HG02678 (cell line): ENCODE measurements around the gene ATP13A5.

ENCODE experiments used
- ATAC-seq: cut with Tn5 transposase; IDR thresholded peaks from one replicate; pipeline ENCODE4 v1.9.1; 2021; ENCODE audit warnings: mild to moderate bottlenecking, moderate library complexity; ENCODE audit not compliant: unreplicated experiment

The ATP13A5 gene, protein sequence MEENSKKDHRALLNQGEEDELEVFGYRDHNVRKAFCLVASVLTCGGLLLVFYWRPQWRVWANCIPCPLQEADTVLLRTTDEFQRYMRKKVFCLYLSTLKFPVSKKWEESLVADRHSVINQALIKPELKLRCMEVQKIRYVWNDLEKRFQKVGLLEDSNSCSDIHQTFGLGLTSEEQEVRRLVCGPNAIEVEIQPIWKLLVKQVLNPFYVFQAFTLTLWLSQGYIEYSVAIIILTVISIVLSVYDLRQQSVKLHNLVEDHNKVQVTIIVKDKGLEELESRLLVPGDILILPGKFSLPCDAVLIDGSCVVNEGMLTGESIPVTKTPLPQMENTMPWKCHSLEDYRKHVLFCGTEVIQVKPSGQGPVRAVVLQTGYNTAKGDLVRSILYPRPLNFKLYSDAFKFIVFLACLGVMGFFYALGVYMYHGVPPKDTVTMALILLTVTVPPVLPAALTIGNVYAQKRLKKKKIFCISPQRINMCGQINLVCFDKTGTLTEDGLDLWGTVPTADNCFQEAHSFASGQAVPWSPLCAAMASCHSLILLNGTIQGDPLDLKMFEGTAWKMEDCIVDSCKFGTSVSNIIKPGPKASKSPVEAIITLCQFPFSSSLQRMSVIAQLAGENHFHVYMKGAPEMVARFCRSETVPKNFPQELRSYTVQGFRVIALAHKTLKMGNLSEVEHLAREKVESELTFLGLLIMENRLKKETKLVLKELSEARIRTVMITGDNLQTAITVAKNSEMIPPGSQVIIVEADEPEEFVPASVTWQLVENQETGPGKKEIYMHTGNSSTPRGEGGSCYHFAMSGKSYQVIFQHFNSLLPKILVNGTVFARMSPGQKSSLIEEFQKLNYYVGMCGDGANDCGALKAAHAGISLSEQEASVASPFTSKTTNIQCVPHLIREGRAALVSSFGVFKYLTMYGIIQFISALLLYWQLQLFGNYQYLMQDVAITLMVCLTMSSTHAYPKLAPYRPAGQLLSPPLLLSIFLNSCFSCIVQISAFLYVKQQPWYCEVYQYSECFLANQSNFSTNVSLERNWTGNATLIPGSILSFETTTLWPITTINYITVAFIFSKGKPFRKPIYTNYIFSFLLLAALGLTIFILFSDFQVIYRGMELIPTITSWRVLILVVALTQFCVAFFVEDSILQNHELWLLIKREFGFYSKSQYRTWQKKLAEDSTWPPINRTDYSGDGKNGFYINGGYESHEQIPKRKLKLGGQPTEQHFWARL

DNA sequence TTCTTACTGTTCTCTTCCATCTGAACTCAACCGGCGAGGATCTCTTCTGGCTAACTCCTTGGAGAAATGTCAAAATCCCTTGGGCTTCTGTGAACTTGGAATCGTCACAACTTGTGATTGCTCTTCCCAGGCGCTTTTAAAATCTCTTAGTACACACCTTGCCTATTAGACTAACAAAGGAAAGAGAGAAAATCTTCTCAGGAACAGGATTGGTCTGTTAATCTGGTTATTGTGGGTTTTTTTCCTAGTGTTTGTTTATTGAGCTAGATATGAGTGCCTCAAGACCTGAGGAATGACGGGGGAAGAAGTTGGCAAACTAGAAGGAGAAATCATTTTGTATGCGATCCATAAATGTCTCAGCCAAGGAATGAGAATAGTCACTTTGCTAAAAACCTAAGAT, at the start of gene ATP13A5:
TSS of gene ATP13A5 (minus strand) at position 48 of the 400 bp plus-strand sequence. CDS start at position 20, 28 bp downstream.
- no peak for ATAC-seq

DNA sequence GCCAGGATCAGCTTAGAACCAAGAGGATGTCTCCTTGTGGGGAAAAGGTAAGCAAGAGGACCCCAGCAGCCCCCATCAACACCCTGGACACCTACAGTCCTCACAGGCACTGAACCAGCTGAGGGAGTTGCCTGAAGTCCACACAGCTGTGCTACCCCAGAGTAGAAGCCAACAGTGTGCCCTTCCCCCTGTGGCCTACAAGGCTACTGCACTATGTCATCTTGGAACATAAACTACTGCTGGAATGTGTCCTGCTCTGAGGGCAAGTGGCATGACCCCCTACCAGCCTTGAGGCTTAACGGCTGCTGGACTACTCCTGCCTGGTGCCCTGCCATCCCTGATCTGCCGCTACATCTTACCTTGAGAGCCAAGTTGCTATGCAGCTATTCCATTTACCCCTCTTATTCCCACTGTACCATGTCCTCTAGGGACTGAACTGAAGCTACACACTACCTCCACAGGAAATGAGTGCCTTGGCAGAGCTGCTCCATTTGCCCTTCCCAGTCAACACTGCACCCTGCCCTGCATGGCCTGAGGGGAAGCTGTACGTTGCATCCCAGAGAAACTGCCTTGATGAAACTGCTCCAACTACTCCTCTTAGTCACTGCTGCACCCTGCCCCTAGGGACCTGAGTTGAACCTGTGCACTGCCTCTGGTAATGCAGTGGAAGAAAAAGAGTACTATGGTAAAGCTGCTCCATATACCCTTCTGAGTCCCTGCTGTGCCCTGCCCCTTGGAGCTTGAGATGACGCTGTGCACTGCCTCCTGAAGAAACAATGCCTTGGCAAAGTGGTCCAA, 40.2 kb upstream of the ATP13A5 start:
- ATAC-seq = no peak

DNA sequence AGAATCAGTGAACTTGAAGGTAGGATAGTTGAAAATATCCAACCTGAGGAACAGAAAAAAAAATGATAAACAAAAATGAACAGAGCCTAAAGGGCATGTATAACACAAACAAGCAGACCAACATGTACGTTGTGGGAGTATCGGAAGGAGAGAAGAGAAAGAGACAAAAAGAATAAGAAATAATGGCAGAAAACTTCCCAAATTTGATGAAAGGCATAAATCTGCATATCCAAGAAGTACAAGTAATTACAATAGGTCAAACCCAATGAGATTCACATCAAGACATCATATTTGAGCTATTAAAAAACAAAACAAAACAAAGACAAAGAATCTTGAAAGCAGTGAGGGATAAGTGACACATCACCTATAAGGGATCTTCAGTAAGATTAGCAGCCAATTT, 38.1 kb upstream of the ATP13A5 start:
- no peak for ATAC-seq

DNA sequence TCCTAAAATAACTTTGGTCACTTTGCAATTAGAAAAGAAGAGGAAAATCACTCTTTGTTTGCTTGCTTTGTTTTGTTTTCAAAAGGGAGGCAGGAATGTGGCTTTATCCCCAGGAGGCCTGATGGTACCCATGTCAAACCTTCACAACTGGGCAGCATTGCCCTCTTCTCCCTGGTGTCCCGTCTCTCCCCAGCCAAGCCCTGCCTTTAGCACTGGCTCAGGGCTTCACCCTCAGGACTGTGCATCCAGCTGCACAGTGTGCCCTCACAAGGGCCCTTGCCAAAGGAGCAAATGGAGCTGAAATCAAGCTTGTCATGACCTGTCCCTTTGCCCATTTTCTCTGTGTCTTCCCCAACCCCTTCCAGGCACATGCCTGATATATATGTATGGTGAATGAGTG, 29.1 kb upstream of the ATP13A5 start:
- no peak for ATAC-seq

DNA sequence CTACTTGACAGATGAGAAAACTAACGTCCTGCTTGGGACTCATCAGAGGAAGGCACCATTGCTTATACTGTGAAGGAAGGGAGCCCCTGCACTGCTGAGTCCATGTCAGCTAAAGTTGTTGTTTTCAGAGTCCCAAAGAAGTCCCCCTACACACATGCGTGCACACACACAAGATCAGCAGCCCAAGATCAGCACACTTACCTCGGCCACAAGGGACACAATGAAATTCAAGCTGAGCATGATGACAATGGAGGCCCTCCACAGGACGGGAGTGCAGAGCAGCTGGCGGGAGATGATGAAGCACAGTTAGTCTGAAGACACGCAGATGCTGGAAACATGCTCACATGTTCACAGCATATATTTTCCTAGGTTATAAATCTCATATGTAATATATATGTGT, 28.6 kb upstream of the ATP13A5 start:
- ATAC-seq = no peak

DNA sequence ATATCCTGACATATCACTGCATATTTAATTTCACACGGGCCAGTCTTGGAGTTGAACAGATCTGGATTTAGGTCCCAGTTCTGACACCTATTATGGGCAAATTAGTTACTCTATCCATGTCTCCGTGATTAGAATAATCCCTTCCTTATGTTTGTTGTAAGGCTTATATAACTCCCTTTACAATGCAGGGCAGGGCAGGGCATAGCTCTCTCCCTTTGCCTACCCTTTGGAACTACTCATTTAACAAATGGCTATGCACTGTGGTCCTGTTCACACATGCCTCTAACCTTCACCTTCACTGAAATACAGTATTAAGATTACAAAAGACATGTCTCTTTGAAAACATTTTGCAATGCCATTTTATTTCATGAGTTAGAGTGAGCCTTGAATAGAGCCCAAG, 24.8 kb upstream of the ATP13A5 start:
- no peak for ATAC-seq

DNA sequence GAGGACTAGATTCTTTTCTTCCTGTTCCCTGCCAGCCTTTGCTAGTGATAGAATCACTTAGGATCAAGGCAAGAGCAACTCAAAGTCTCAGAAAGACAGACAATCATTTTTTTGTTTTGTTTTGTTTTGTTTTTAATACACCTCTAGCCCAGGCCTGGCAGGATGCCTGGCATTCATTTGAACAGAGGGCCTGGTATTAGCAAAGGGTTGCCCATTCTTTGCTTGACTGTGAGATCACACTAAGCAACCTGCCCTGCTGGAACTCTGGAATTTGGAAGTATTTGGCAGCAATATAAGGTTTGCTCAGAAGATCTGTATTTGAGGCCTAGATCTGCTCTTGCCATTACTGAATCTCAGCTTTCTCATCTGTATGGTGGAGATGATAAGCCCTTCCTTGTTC, 21.8 kb upstream of the ATP13A5 start:
- ATAC-seq = no peak

DNA sequence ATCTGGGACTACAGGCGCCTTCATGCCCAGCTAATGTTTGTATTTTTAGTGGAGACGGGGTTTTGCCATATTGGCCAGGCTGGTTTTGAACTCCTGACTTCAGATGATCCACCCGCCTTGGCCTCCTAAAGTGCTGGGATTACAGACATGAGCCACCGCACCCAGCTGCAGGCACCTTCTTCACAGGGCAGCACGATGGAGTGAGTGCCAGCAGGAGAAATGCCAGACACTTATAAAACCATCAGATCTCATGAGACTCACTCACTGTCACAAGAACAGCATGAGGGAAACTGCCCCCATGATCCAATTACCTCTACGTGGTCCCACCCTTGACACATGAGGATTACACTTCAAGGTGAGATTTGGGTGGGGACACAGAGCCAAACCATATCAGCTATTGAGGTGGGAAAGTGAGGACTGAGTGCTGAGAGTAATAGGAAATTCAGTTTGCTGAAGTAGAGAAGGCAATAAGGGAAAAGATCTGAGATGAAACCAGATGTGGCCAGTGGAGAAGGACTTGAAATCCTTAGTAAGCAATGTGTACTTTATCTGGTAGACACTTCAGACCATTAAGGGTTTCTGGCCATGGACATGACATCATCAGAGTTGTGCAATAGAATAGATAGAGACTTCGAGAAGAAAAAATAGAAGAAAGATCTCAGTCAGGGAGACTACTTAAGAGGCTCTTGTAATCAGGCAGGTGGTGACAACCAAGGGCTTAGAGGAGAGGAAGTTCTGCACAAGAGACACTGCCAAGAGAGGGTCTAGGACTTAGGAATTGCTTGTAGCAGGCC, 18.1 kb upstream of the ATP13A5 start:
- no peak for ATAC-seq

DNA sequence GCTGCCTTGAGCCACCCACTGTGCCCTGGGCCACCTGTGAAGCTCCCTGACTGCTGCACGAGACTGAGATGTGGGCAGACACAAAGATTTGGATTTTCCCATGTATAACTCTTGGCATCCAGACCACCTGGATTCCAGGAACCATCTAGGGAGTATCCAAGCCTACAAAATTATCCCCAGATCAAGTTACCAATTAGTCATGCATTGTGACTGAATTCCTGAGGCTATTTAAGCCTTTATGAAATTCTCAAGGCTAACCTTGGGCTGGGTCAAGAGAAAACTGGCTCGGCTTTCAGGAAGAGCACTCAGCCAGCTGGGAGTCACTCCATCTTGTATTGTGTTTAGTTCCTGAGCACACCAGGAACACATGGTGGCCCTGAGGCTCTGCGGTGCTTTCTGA, 13.3 kb upstream of the ATP13A5 start:
- no peak for ATAC-seq

DNA sequence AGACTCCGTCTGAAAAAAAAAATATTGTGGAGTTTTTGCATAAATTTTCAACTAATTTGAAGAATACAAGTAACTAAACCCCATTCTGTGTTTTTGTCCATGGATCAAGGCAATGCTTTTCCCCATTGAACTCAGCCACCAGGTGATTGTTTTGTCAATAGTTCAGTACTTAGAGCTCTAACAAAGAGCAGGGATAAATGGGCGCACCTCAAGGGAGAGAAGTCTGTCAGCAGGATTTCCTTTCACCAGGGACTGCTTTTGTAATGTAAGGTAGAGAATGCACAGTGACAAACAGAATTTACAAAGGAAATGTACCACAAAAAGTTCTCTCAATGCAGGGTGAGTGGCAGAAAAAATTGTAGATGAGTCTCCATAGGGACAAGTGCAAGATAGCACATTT, 10.8 kb upstream of the ATP13A5 start:
- ATAC-seq = no peak

DNA sequence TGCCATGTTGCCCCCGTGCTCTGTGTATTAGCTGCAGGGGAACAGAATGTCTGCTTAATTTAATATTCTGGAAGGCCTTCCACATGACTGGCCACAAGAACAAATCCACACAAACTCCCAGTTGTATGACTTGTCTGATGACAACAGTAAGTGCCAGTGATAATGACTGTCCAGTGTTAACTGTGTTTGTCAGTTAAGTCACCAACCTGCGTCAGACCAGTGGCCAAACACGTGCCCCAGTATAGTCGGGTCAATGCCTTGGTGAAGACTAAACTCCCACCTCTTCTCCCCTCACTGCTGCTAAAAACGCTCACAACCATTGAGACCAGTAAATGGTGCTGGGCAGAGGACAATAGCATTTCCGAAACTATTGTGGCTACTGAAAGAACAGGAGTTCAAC, 9.8 kb upstream of the ATP13A5 start:
- ATAC-seq = no peak

DNA sequence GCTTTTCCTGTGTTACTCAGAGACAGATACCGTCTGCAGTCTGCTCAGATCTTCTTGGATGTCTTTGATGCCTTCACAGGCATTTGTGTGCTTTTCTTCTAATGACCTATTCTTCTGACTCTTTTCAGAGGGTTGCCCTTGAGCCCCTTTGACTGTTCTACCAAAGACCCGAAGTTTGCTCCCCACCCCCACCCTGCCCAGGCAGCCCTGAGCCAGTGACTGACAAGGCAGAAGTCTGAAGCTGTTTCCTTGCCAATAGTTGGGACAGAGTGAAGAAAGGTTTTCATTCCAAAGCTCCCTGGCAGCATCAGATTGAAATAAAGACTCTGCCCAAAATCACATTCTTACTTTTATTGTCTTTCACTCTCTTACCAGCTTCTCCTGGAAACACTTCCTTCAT, 9.0 kb upstream of the ATP13A5 start:
- no peak for ATAC-seq

DNA sequence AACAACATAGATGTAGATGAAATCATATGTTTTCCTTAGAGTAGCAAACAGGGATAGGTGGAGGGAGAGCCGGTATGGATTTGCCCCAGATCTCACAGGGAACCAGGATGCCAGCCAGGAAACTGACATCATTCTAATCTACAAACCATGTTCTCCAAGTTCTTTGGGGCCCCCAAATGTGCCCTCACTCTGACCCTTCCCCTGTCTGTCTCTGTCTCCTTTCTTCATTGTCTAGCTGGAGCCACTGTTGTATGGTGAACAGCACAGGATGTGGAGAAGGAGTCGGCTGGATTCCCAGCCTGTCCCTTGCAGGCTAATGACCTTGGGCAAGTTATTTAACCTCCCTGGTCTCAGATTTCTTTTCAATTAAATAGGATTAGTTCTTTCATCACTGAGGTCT, 962 bp downstream of the ATP13A5 start:
- ATAC-seq = no peak

DNA sequence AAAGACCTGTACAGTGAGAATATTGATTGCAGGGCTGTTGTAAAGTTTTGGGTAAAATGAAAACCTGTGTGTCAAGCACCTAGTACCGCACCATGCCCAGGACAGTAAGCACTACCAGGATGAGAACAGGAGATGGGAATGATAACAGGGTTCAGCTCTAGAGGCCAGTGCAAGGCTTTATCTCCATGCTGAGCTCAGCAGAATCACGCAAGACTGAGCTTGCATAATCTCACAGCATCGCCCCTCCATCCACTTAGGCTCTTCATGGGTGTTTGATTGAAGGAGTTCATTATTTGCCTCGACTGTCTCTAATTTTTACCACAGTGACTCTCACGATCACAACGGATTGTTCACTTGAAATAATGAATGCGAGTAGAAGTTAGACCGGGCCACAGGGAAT, 2.9 kb downstream of the ATP13A5 start:
- ATAC-seq = no peak

DNA sequence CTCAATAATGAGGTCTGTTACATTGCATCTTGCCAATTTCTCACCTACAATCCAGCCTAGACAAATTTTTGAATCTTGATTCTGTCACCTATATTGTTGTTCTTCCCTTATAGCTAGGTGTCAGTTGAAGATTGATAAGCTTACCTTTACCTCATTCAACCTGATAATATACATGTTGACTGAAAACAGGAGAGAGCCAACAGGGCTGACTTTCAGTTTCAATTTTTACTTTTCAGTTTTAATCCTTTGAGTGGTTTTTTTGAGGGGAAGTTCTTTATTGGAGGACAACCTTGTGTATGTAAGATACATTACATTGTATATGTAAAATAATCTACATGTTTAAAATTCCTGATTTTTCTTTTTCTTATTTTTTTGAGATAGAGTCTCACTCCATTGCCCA, 5.8 kb downstream of the ATP13A5 start:
- peak; percentile 67 for ATAC-seq

DNA sequence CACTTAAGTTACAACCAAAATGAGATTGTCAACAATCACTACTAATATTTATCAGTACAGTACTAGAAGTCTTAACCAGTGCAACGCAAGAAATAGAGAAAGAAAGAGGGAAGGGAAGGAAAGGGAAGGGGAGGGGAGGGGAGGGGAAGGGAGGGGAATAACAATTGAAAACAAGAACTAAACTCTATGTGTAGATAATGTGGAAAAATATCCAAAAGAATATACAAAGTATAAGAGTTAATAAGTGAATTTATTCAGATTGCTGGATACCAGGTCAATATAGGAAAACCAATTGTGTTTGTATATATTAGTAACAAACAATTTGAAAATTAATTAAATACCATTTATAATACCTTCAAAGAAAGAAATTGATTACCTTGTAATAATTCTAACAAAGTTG, 10.7 kb downstream of the ATP13A5 start:
- no peak for ATAC-seq

DNA sequence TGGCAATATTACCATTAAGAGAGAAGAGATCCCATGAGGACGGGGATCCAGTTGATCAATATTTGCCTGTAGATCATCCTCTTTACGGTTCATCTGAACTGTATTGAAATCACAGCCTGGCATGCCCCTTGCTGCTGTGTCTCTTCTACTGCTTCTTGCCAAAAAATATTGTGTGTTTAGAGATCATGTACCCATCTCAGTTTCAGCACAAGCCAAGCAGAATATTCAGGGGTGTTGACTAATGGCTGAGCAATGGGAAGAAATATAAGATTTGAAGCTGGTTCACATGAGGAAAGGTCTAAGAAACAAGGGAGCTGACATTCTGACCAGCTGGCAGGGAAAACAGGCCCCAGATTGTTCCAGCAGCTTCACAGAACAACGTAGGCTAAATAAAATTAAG, 21.3 kb downstream of the ATP13A5 start:
- ATAC-seq = no peak

DNA sequence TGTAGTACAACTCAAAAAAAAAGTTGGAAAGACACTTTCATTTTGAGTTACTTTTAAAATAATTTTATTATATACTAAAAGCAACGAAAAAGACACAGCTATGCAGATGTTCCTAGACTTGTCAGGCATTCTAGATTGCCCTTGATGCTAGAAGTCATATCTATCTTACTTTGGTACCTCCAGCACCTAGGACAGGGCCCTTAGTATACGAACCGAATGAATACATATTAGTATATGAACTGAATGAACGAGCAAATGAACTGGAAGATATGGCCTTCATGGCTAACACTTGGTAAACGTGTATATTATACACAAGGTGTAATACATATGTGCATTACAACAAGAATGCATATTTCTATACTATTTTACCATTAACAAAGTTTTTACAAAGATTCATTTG, 24.1 kb downstream of the ATP13A5 start:
- no peak for ATAC-seq

DNA sequence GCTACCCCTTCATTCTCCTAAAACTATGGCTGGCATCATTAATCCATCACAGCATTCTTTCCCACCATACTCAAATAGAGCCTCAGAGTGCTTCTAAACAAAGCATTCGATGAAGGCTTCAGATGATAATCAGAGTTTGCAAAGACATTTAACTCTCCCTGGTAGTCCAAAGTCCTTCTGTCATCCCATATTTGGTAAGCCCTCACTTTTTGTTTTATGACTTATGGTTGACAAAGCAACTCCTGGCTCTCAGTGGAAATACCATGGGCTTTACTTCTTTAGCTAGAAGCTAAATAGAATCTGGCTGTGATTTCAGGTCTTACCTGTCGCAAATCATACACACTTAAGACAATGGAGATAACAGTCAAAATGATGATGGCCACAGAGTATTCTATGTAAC, 27.8 kb downstream of the ATP13A5 start:
- ATAC-seq = no peak

DNA sequence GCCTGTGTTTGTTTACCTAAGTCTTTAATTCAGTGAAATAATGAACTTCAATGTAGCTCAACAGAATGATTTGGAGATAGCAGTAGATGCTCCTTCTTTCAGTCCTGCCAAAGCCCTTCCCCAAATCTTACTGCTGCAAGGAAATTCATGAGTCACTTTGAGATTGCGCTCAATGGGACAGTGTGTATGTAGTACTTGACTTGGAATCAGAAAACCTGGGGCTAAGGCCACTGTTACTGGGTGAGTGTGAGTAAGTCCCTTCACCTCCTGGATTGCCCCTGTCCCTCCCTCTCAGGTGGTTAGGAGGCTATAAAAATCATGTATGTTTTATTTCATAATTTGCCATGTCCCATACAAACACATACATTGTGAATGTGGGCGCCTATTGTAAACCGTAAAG, 29.9 kb downstream of the ATP13A5 start:
- no peak for ATAC-seq
